T-helper 1 cell treated with Interleukin-12 subunit alpha and Interleukin-12 subunit beta and Interleukin-4 antibody, amounts not matched to agents 30 μg/mL and 1 μg/mL, for 36 hours (primary cell): Measurements from ENCODE around the gene CYP4F11.
"Not testable (repeated sequence)": the region's sequence is repeated elsewhere in the genome, so short reads cannot be mapped to it uniquely, and the experiment has no call there.

Source experiments
- H3K27ac Mint-ChIP-seq: one replicate; pipeline ENCODE4 v1.8.0; 2021; ENCODE audit warnings: mild to moderate bottlenecking, mixed read lengths
- H3K27me3 Mint-ChIP-seq: one replicate; pipeline ENCODE4 v1.8.0; 2021; ENCODE audit warnings: low read depth, mixed read lengths
- H3K36me3 Mint-ChIP-seq: one replicate; pipeline ENCODE4 v1.8.0; 2021; ENCODE audit warnings: low read depth, mixed read lengths
- H3K4me1 Mint-ChIP-seq: one replicate; pipeline ENCODE4 v1.8.0; 2021; ENCODE audit warnings: low read depth, mixed read lengths
- H3K4me3 Mint-ChIP-seq: one replicate; pipeline ENCODE4 v1.8.0; 2021; ENCODE audit warnings: mild to moderate bottlenecking, moderate library complexity, mixed read lengths
- H3K9me3 Mint-ChIP-seq: one replicate; pipeline ENCODE4 v1.8.0; 2021; ENCODE audit warnings: mixed read lengths

The CYP4F11 gene

DNA sequence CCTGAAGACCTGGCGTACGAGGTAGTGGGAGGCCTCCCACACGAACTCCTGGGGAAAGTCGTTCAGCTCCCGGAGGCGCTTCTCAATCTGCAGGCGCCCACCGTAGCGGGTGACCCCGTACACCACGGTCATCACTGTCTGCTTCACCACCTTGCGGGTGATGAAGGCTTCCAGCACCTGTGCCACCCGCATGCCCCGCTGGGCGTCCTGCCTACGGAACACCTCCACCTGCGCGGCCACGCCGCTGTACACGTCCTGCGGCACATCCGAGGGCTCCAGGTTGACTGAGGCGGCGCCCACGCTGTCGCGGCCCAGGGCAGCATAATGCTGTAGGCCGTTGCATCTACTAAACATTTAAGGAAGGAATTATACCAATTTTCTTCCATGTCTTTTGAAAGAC lies 31.4 kb downstream of the CYP4F11 start:
- H3K27me3 Mint-ChIP-seq, result peaks cover 62% of the 10 kb centered on the region
- H3K27ac Mint-ChIP-seq, H3K4me1 Mint-ChIP-seq, H3K9me3 Mint-ChIP-seq, H3K4me3 Mint-ChIP-seq, H3K36me3 Mint-ChIP-seq: not testable (repeated sequence)

DNA sequence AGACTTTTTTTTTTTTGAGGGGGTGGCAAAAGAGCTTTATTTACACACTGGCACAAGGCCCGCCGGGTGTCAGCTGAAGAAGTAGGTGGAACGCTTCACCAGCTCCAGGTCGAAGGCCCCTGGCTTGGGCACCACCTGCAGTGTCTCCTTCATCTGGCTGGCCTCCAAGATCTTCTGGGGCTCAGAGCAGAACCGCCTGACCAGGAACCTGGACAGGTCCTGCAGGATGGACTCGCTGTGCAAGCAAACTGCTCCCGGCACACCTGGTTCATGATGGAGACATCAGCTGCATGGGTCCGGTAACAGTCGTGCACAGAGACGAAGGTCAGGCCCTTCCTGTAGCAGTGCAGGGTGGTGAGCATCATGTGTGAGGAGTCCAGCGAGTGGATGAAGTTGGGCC lies 32.1 kb downstream of the CYP4F11 start:
- peaks cover 59% of the 10 kb centered on the region for H3K27me3 Mint-ChIP-seq

DNA sequence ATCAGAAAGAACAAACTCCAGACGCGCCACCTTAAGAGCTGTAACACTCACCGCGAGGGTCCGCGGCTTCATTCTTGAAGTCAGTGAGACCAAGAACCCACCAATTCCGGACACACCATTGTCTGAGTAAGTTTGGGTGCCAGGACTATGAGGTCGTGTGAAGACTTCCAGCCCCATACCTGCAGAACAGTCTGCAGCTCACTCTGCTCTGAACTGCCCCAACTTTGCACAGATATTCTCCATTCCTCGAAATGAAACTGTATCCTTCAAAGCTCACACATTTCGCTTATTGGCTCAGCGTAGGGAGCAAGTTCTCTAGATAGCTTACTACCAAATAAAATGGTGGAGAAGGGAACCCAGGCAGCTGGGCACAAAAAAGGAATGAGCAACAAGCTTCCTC lies 33.8 kb downstream of the CYP4F11 start:
- no peak overlapping the region for H3K4me3 Mint-ChIP-seq
- H3K9me3 Mint-ChIP-seq, result no peaks in the 10 kb centered on the region
- peaks cover 45% of the 10 kb centered on the region for H3K27me3 Mint-ChIP-seq
- no peaks in the 10 kb centered on the region for H3K36me3 Mint-ChIP-seq
- H3K4me1 Mint-ChIP-seq, result no peaks in the 10 kb centered on the region
- no peak overlapping the region for H3K27ac Mint-ChIP-seq

More for the DNA sequence above, 32.1 kb downstream of the CYP4F11 start:
- no peaks in the 10 kb centered on the region for H3K4me1 Mint-ChIP-seq
- H3K9me3 Mint-ChIP-seq, result no peaks in the 10 kb centered on the region
- H3K27ac Mint-ChIP-seq, result no peak overlapping the region
- H3K36me3 Mint-ChIP-seq, result no peaks in the 10 kb centered on the region
- H3K4me3 Mint-ChIP-seq, result no peak overlapping the region

DNA sequence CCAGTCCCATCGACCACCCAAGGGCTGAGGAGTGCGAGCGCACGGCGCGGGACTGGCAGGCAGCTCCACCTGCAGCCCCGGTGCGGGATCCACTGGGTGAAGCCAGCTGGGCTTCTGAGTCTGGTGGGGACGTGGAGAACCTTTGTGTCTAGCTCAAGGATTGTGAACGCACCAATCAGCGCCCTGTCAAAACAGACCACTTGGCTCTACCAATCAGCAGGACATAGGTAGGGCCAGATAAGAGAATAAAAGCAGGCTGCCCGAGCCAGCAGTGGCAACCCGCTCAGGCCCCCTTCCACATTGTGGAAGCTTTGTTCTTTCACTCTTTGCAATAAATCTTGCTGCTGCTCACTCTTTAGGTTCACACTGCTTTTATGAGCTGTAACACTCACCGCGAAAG lies 34.3 kb downstream of the CYP4F11 start:
- not testable (repeated sequence) for H3K4me3 Mint-ChIP-seq, H3K9me3 Mint-ChIP-seq, H3K4me1 Mint-ChIP-seq, H3K27ac Mint-ChIP-seq, H3K36me3 Mint-ChIP-seq
- peaks cover 40% of the 10 kb centered on the region for H3K27me3 Mint-ChIP-seq

DNA sequence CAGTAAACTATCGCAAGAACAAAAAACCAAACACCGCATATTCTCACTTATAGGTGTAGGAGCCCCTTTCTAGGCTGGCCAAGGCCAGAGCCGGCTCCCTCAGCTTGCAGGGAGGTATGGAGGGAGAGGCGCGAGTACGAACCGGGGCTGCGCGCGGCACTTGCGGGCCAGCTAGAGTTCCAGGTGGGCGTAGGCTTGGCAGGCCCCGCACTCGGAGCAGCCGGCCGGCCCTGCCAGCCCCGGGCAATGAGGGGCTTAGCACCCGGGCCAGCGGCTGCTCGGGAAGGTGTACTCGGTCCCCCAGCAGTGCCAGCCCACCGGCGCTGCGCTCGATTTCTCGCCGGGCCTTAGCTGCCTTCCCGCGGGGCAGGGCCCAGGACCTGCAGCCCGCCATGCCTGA lies 34.8 kb downstream of the CYP4F11 start:
- not testable (repeated sequence) for H3K9me3 Mint-ChIP-seq, H3K4me1 Mint-ChIP-seq, H3K36me3 Mint-ChIP-seq, H3K4me3 Mint-ChIP-seq, H3K27ac Mint-ChIP-seq
- H3K27me3 Mint-ChIP-seq, result peaks cover 38% of the 10 kb centered on the region

DNA sequence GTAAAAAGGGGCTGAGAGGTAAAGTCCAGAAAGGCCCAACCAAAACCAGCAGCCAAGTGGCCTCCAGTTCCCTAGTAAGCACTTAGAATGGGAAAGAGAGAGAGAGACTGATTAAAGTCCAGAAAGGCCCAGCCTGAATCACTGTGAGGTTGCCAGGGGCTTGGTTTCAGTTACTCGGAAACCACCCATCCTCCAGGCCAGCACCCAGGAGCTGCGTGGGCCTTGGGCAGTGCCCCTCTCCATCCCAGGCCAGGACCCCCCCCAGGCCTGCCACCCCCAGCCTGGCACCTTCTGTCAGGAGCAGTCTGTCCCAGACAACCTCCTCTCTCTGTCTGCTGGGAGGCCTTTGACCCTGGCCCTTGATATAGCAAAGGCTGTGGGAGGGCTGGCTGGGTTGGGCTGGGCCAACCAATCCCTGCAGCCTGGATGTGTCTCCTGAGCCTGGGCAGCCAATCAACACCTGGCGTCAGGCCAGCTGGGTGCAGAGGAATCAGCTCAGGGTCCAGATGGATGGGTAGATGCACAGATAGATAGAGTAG lies 36.5 kb downstream of the CYP4F11 start, which contains the start of gene CYP4F2:
Gene CYP4F2 (minus strand): TSS at position 337 of the 539 bp plus-strand sequence. CDS start 463 bp downstream, outside the sequence.
- Mint-ChIP-seq H3K36me3 (no peaks in the 10 kb centered on the region), H3K4me1 (no peaks in the 10 kb centered on the region), H3K9me3 (no peaks in the 10 kb centered on the region), H3K27me3 (peaks cover 28% of the 10 kb centered on the region), H3K27ac (no peak within 1 kb of the TSS), H3K4me3 (no peak within 1 kb of the TSS)

DNA sequence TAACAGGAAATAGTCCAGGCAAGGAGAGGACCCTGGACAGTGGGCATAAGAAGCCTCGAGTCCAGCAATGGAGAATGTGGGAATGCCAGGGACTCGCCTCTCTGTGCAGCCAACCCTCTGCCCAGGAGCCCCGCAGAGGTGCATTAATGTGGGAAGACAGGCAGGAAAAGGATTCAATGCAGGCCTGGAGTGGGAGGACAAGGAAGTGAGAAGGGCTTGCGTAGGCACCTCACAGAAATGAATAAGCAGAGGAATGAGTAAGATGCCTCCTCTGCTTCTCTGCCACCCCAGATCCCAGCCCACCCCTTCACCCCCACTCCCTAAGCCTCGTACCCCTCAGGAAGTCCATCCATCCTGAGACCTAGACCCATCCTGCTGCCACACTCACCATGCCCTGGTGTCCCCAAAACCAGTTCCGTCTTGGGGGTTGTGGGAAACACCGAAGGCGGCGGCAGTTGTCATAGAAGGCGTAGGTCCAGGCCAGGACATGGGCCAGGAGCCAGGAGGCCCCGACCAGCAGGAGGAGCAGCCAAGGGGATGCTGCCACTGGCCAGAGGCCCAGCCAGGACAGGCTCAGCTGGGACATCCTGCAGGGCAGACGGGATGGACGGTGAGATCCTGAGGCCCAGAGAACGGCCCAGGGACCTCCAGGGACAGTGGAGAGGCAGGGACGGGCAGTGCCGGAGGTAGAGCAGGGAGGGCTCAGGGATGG lies 37.1 kb downstream of the CYP4F11 start:
- Mint-ChIP-seq H3K27ac (no peak overlapping the region), H3K4me1 (no peaks in the 10 kb centered on the region), H3K9me3 (no peaks in the 10 kb centered on the region), H3K27me3 (peaks cover 28% of the 10 kb centered on the region), H3K4me3 (no peak overlapping the region), H3K36me3 (no peaks in the 10 kb centered on the region)

DNA sequence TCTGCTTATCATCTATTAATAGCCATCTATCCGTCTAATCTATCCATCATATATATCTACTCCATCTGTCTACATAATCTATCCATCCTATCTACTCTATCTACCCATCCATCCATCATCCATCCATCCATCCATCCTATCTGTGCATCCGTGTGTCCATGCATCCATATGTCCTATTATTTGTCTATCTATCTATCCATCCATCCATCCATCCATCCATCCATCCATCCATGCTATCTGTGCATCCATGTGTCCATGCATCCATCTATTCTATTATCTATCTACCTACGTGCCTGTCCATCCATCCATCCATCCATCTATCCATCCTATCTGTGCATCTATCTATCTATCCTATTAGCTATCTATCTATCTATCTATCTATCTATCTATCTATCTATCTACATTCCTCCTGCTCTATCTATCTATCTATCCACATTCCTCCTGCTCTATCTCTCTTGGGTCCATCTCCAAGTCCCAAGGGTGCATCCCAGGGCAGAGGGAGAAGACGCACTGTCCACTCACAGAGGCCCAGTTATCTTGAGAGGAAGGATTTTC lies 38.4 kb downstream of the CYP4F11 start:
- H3K27me3 Mint-ChIP-seq, result peaks cover 20% of the 10 kb centered on the region
- H3K4me1 Mint-ChIP-seq, result no peaks in the 10 kb centered on the region
- no peaks in the 10 kb centered on the region for H3K9me3 Mint-ChIP-seq
- H3K27ac Mint-ChIP-seq, result no peak overlapping the region
- H3K36me3 Mint-ChIP-seq, result no peaks in the 10 kb centered on the region
- no peak overlapping the region for H3K4me3 Mint-ChIP-seq

DNA sequence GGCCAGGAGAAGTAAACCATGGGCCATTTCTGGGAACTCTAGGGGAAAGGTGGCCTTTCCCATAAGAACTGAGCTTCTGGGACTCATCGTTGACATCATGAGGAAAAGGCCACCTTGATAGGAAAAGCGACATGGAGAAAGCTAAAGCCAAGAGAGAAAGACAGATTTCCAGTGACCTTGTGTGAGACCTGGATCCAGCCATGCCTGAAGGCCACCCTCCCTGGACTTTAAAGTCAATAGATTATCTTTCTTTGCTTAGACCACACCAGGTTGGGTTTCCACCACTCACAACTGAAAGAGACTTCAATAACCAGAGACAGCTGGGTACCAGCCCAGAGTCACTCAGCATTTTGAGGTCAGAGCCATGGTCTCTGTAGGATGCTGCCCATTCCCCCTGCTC lies 40.0 kb downstream of the CYP4F11 start:
- H3K4me3 Mint-ChIP-seq, result no peak overlapping the region
- no peaks in the 10 kb centered on the region for H3K4me1 Mint-ChIP-seq
- no peak overlapping the region for H3K27ac Mint-ChIP-seq
- peaks cover 10% of the 10 kb centered on the region for H3K27me3 Mint-ChIP-seq
- no peaks in the 10 kb centered on the region for H3K36me3 Mint-ChIP-seq
- H3K9me3 Mint-ChIP-seq, result no peaks in the 10 kb centered on the region

DNA sequence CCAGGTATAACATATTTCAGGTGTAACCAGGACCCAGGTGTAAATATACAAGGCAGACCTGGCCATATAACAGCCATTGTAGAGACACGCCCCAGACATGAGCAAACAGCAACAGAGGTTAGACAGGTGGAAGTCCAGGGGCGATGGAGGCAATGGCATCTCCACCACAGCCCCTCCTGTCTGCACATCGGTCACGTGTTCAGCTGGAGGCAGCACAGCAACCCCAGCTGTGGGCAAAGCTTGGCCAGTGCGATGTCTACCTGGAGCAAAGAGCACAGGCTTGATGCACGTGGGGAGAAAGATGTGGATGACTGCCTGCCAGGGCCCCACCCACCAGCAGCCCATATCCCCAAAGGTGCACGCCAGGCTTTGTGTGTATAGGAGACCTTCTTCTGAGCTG lies 40.9 kb downstream of the CYP4F11 start:
- peaks cover 5% of the 10 kb centered on the region for H3K27me3 Mint-ChIP-seq
- H3K4me3 Mint-ChIP-seq, result no peak overlapping the region
- H3K27ac Mint-ChIP-seq, result no peak overlapping the region
- no peaks in the 10 kb centered on the region for H3K4me1 Mint-ChIP-seq
- H3K36me3 Mint-ChIP-seq, result no peaks in the 10 kb centered on the region
- no peaks in the 10 kb centered on the region for H3K9me3 Mint-ChIP-seq

DNA sequence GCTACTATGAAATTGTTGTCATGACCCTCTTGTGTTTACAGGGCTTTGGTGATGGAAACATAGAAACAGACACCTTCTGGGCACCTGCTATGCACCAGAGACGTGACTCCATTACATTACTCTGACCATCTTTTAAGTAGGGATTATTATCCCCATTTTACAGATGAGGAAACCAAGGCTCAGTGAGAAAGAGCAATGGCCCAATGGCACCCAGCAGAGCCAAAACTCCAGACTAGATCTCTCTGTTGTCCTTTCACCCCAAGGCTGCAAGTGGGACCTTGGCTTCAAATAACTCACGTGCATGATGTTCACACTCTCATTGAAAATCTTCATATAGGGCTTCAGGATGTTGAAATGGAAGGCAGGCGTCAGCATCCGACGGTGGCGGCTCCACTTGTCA lies 42.3 kb downstream of the CYP4F11 start:
- no peaks in the 10 kb centered on the region for H3K36me3 Mint-ChIP-seq
- H3K27me3 Mint-ChIP-seq, result no peaks in the 10 kb centered on the region
- H3K4me3 Mint-ChIP-seq, result no peak overlapping the region

DNA sequence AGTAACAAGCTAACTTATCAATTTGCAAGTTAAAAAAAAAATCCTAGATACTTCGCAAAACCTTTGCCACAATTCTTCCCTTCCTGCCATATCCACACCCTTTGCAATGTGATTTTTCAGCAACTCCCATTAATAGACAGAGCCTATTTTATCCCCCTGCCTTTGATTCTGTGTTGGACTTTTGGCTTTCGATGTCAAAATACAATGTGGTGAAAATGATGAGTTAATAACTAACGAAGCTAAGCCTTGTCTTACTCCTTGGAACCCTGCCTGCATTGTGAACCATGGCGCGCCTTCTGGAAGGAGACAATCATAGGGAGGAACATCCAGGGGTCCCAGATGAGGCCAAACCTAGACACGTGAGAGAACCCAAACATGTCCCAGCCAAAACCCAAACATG lies 42.9 kb downstream of the CYP4F11 start:
- no peak overlapping the region for H3K27ac Mint-ChIP-seq
- no peaks in the 10 kb centered on the region for H3K4me1 Mint-ChIP-seq
- no peaks in the 10 kb centered on the region for H3K27me3 Mint-ChIP-seq
- no peaks in the 10 kb centered on the region for H3K36me3 Mint-ChIP-seq
- no peak overlapping the region for H3K4me3 Mint-ChIP-seq
- no peaks in the 10 kb centered on the region for H3K9me3 Mint-ChIP-seq

More for the DNA sequence above, 42.3 kb downstream of the CYP4F11 start:
- no peaks in the 10 kb centered on the region for H3K4me1 Mint-ChIP-seq
- no peaks in the 10 kb centered on the region for H3K9me3 Mint-ChIP-seq
- no peak overlapping the region for H3K27ac Mint-ChIP-seq

DNA sequence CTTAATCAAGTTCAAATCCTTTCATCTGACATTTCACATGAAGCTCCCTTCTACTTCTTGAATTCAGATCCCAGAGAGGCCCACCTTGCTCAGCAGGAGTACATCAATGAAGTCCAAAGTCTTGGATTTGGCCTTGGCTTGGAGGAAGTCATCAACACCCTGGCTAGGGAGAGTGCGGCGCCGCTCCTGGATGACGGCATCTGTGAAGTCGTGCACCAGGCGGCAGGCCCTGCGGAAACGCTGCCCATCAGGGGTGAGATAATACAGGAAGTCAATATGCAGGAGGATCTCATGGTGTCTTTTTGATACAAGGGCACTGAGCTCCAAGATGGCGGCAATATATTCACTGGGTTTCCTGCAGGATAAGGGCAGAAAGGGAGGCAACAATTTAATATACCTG lies 45.0 kb downstream of the CYP4F11 start:
- H3K27ac Mint-ChIP-seq, H3K36me3 Mint-ChIP-seq, H3K9me3 Mint-ChIP-seq, H3K4me3 Mint-ChIP-seq, H3K4me1 Mint-ChIP-seq, H3K27me3 Mint-ChIP-seq: not testable (repeated sequence)

DNA sequence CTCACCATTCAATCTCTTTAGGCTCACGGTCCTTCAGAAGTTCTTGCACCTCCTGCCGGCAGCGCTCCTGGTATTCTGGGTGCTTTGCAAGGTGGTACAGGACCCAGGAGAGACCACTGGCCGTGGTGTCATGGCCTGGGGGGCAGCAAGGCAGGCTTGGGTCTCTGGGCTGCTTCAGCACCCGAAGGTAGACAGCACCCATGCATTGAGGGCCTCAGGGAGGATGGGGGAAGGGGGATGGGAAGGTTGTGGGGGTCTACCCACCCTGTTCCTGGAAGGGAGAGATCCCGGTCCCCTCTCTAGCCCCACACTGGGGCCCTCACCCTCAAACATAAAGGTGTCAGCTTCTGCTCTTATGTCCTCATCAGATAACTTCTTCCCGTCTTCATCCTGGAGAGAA lies 48.4 kb downstream of the CYP4F11 start:
- Mint-ChIP-seq H3K4me1 (no peaks in the 10 kb centered on the region), H3K36me3 (no peaks in the 10 kb centered on the region), H3K4me3 (no peak overlapping the region), H3K27ac (no peak overlapping the region), H3K9me3 (no peaks in the 10 kb centered on the region), H3K27me3 (no peaks in the 10 kb centered on the region)

DNA sequence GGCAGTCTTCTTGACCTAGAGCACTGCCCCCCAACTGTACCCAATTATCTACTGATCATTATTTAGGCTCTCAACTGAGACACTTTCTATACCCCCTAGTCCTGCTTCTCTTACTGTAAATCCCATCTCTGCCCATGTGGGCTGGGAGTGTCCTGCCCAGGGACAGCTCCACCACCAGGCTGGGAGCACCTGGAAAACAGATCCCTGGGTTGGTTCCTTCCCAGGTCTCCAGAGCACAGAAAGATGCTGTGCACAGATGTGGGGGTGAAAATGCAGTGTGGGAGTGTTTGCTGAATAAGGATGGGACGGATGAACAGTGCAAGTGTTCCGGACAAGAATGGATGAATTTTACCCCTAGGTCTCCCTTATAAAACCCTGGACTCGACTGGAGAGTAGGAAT lies 49.2 kb downstream of the CYP4F11 start:
- H3K36me3 Mint-ChIP-seq, result no peaks in the 10 kb centered on the region
- H3K4me1 Mint-ChIP-seq, result no peaks in the 10 kb centered on the region
- no peak overlapping the region for H3K4me3 Mint-ChIP-seq
- H3K27ac Mint-ChIP-seq, result no peak overlapping the region
- no peaks in the 10 kb centered on the region for H3K9me3 Mint-ChIP-seq
- no peaks in the 10 kb centered on the region for H3K27me3 Mint-ChIP-seq
